ENCODE results near the gene DCXR. TPM values are rescaled to one million over a fixed set of nuclear protein-coding genes. Genes with fewer than 3 reads are reported as not detected.
A peak's percentile ranks its signal among the peaks of the same experiment; 100 is the strongest.

Gene DCXR
- total and polyA plus RNA-seq, 2 of the 13 experiments (the other 11 are each of a cell fraction or from before 2014, with no cell fraction given) = 287 to 311 TPM

- no peak for TF ChIP-seq ZNF850 (CRISPR knock-in tag; conservative IDR thresholded peaks at IDR 0.05)
- 0 out of 2 replicates have a peak, but pooled peaks have one; percentile 38 for TF ChIP-seq ZBTB42 (CRISPR knock-in tag; IDR thresholded peaks at IDR 0.05)
- TF ChIP-seq ZBTB39 (CRISPR knock-in tag; IDR thresholded peaks at IDR 0.05) = no peak
- TF ChIP-seq KDM2A (CRISPR knock-in tag; IDR thresholded peaks at IDR 0.05; ENCODE audit: borderline replicate concordance, low read depth) = 0 out of 2 replicates have a peak, but pooled peaks have one; percentile 13
- TF ChIP-seq ZNF788 (CRISPR knock-in tag; IDR thresholded peaks at IDR 0.05; ENCODE audit: borderline replicate concordance) = no peak
- peak; percentile 82 for TF ChIP-seq RBFOX2 (IDR thresholded peaks at IDR 0.05; ENCODE audit: low read depth, low read length)
- no peak for TF ChIP-seq FOXO1 (CRISPR knock-in tag; IDR thresholded peaks at IDR 0.05)
- TF ChIP-seq SP1 (IDR thresholded peaks at IDR 0.05) = no peak
- no peak for TF ChIP-seq SP1 (CRISPR knock-in tag; IDR thresholded peaks at IDR 0.05)
- TF ChIP-seq SP4 (CRISPR knock-in tag; IDR thresholded peaks at IDR 0.05) = no peak
- no peak for TF ChIP-seq HMG20A (CRISPR knock-in tag; IDR thresholded peaks at IDR 0.05; ENCODE audit: borderline replicate concordance)
- TF ChIP-seq PAXIP1 (CRISPR knock-in tag; conservative IDR thresholded peaks at IDR 0.05) = no peak
- TF ChIP-seq NCOR1 (IDR thresholded peaks at IDR 0.05; ENCODE audit: borderline replicate concordance, low read length) = no peak
- TF ChIP-seq ZNF552 (CRISPR knock-in tag; IDR thresholded peaks at IDR 0.05; ENCODE audit: borderline replicate concordance) = 0 out of 2 replicates have a peak, but pooled peaks have one; percentile 36
- TF ChIP-seq ZSCAN9 (CRISPR knock-in tag; IDR thresholded peaks at IDR 0.05; ENCODE audit: borderline replicate concordance) = no peak
- TF ChIP-seq BRD4 (CRISPR knock-in tag; IDR thresholded peaks at IDR 0.05) = 0 out of 2 replicates have a peak, but pooled peaks have one; percentile 41
- TF ChIP-seq AKNA (CRISPR knock-in tag; IDR thresholded peaks at IDR 0.05; ENCODE audit: borderline replicate concordance) = no peak
- no peak for TF ChIP-seq ZNF224 (CRISPR knock-in tag; IDR thresholded peaks at IDR 0.05)
- TF ChIP-seq NR2C2 (CRISPR knock-in tag; IDR thresholded peaks at IDR 0.05; ENCODE audit: borderline replicate concordance) = no peak
- TF ChIP-seq ZNF782 (CRISPR knock-in tag; IDR thresholded peaks at IDR 0.05; ENCODE audit: borderline replicate concordance) = no peak
- no peak for TF ChIP-seq PTBP1 (IDR thresholded peaks at IDR 0.05; ENCODE audit: low read depth, low read length, poor library complexity, severe bottlenecking)
These were observed 20.8 kb upstream of the DCXR start (continued) for GRCh38 chr17:82058230-82058854.
